ENCODE results near the gene P2RX5.

The P2RX5 gene

DNA sequence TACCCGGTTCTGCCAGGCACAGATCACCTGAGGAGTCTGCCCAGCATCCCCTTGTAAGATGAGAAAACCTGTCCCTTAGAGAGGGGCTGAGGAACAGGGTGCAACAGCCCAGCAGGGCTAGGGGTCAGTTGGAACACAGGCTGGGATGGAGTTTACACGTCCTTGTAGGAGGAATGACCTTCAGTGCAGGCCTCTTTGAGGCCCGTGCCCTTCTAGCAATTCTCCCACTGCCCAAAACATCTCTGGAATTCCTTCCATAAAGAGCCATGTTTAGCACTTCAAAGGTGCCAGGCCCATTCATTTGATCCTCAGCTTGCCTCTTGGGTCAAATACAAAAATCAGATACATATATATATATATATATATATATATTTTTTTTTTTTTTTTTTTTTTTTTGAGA lies 54.9 kb downstream of the P2RX5 start:
- Histone ChIP-seq H3K79me1 (ENCODE audit: low read depth, low read length) (peaks cover 9% of the 10 kb centered on the region), H2AFZ (ENCODE audit: low read length) (no peak overlapping the region), H4K8ac (ENCODE audit: low read depth, low read length) (no peak overlapping the region), H3K4me1 (ENCODE audit: control insufficient read depth in 2 of 2, insufficient read depth in 1 of 2, low read depth in 1 of 2, low read length in 2 of 2) (peaks cover 2 to 25% of the 10 kb centered on the region in 2 donors), H3K14ac (ENCODE audit: low read length) (no peak overlapping the region), H3K4me3 (ENCODE audit: low read length in 2 of 2) (no peak overlapping the region), H2BK12ac (ENCODE audit: low read length) (no peak overlapping the region), H3K4ac (ENCODE audit: low read length) (no peak overlapping the region), H3K18ac (ENCODE audit: low read length) (no peak overlapping the region), H3K27ac (replicated peaks; ENCODE audit: low read length) (no peak overlapping the region), H3K27me3 (ENCODE audit: control insufficient read depth in 3 of 3, insufficient read depth in 3 of 3, low read depth in 1 of 3, low read length in 3 of 3) (no peaks in the 10 kb centered on the region), H3K23ac (ENCODE audit: low read depth, low read length, poor library complexity) (no peak overlapping the region), H3K4me2 (ENCODE audit: insufficient read depth, low read length, poor library complexity, severe bottlenecking) (no peak overlapping the region), H3K9ac (ENCODE audit: low read depth, low read length, poor library complexity) (no peak overlapping the region), H2AK5ac (ENCODE audit: low read depth, low read length) (no peak overlapping the region), H3K9me3 (replicated peaks in 1 of 2; ENCODE audit: control insufficient read depth in 2 of 2, insufficient read depth in 1 of 2, low read depth in 1 of 2, low read length in 2 of 2) (no peaks in the 10 kb centered on the region), H2BK15ac (ENCODE audit: low read length) (no peak overlapping the region), H2BK5ac (ENCODE audit: low read length) (no peak overlapping the region), H4K91ac (ENCODE audit: low read depth, low read length, poor library complexity) (no peak overlapping the region), H3K36me3 (replicated peaks in 1 of 2; ENCODE audit: control insufficient read depth in 2 of 2, insufficient read depth in 2 of 2, low read length in 2 of 2) (peaks cover 4 to 29% of the 10 kb centered on the region in 2 donors), H2BK120ac (ENCODE audit: low read depth, low read length) (no peak overlapping the region)
- DNase-seq (ENCODE audit: low spot score) = no peak
- WGBS, 2 donors (ENCODE audit: extremely low coverage in 2 of 2, insufficient read length in 2 of 2, insufficient replicate concordance in 1 of 2) = no CpG with 5 or more reads among the region's 3 CpGs

DNA sequence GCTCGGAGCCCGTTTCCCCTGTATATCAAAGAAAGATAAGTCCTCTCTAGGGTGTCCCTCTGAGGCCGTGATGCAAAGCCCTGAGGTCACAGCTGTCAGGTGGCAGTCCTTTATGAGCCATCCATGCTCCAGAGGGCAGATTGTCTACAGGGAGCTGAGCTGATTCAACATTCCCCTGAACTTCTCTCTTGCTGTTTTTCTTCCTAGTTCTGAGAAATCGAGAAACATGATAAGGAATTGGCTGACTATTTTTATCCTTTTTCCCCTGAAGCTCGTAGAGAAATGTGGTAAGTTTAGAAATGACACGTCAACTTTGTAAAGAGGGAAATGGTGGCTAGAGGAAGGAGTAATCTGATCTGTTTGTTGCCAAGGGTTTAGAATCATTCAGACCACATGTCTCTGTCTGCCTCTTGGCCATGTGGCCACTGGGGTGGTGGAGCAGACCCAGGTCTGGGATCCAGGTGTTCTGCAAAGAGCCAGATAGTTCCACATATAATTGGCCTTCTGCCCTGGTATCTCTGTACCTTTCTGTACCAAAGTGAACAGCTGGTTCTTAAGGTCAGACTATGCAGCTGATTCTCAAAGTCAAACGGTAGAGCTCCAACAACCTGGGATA lies 55.9 kb downstream of the P2RX5 start:
- no peak overlapping the region for H3K4ac ChIP-seq (ENCODE audit: low read length)
- H2BK120ac ChIP-seq (ENCODE audit: low read depth, low read length) = no peak overlapping the region
- no peak overlapping the region for H2BK15ac ChIP-seq (ENCODE audit: low read length)
- peaks cover 2 to 28% of the 10 kb centered on the region in 2 donors for H3K4me1 ChIP-seq (ENCODE audit: control insufficient read depth in 2 of 2, insufficient read depth in 1 of 2, low read depth in 1 of 2, low read length in 2 of 2)
- no peak overlapping the region for H2AK5ac ChIP-seq (ENCODE audit: low read depth, low read length)
- no peak for DNase-seq (ENCODE audit: low spot score)
- H2BK5ac ChIP-seq (ENCODE audit: low read length) = no peak overlapping the region
- no peak overlapping the region for H3K27ac ChIP-seq (replicated peaks; ENCODE audit: low read length)
- peaks cover 15% of the 10 kb centered on the region for H3K79me1 ChIP-seq (ENCODE audit: low read depth, low read length)
- H3K9me3 ChIP-seq (replicated peaks in 1 of 2; ENCODE audit: control insufficient read depth in 2 of 2, insufficient read depth in 1 of 2, low read depth in 1 of 2, low read length in 2 of 2) = no peaks in the 10 kb centered on the region
- no peak overlapping the region for H2BK12ac ChIP-seq (ENCODE audit: low read length)
- H3K4me2 ChIP-seq (ENCODE audit: insufficient read depth, low read length, poor library complexity, severe bottlenecking) = no peak overlapping the region
- no peak overlapping the region for H3K14ac ChIP-seq (ENCODE audit: low read length)
- no peak overlapping the region for H2AFZ ChIP-seq (ENCODE audit: low read length)
- H4K8ac ChIP-seq (ENCODE audit: low read depth, low read length) = no peak overlapping the region
- no peak overlapping the region for H3K18ac ChIP-seq (ENCODE audit: low read length)
- H4K91ac ChIP-seq (ENCODE audit: low read depth, low read length, poor library complexity) = no peak overlapping the region
- H3K4me3 ChIP-seq (ENCODE audit: low read length in 2 of 2) = no peak overlapping the region
- no peak overlapping the region for H3K9ac ChIP-seq (ENCODE audit: low read depth, low read length, poor library complexity)
- no CpG with 5 or more reads among the region's 7 CpGs for WGBS, 2 donors (ENCODE audit: extremely low coverage in 2 of 2, insufficient read length in 2 of 2, insufficient replicate concordance in 1 of 2)
- peaks cover 4 to 23% of the 10 kb centered on the region in 2 donors for H3K36me3 ChIP-seq (replicated peaks in 1 of 2; ENCODE audit: control insufficient read depth in 2 of 2, insufficient read depth in 2 of 2, low read length in 2 of 2)
- no peak overlapping the region for H3K23ac ChIP-seq (ENCODE audit: low read depth, low read length, poor library complexity)
- no peaks in the 10 kb centered on the region for H3K27me3 ChIP-seq (ENCODE audit: control insufficient read depth in 3 of 3, insufficient read depth in 3 of 3, low read depth in 1 of 3, low read length in 3 of 3)

DNA sequence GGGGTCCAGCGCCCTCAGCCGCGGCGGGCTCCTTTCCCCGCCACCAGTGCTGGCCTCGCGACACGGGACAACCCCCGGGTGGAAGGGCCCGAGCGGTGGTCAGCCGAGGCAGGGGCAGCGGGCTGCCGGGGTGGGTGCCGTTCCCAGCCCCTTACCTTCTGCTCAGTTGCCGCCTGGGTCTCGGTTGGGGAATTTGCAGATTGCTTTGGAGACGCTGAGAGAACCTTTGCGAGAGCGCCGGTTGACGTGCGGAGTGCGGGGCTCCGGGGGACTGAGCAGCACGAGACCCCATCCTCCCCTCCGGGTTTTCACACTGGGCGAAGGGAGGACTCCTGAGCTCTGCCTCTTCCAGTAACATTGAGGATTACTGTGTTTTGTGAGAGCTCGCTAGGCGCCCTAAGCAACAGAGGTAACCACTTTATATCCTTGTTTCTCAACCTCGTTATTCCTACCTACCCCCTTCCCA lies 59.0 kb downstream of the P2RX5 start:
- H3K27me3 ChIP-seq (ENCODE audit: control insufficient read depth in 3 of 3, insufficient read depth in 3 of 3, low read depth in 1 of 3, low read length in 3 of 3) = no peaks in the 10 kb centered on the region
- no CpG with 5 or more reads among the region's 31 CpGs for WGBS, 2 donors (ENCODE audit: extremely low coverage in 2 of 2, insufficient read length in 2 of 2, insufficient replicate concordance in 1 of 2)
- no peaks in the 10 kb centered on the region for H3K9me3 ChIP-seq (replicated peaks in 1 of 2; ENCODE audit: control insufficient read depth in 2 of 2, insufficient read depth in 1 of 2, low read depth in 1 of 2, low read length in 2 of 2)
- peak overlapping the region; percentile 94 for H2BK15ac ChIP-seq (ENCODE audit: low read length)
- H3K4me1 ChIP-seq (ENCODE audit: control insufficient read depth in 2 of 2, insufficient read depth in 1 of 2, low read depth in 1 of 2, low read length in 2 of 2) = peaks cover 6 to 28% of the 10 kb centered on the region in 2 donors
- H3K79me1 ChIP-seq (ENCODE audit: low read depth, low read length) = peaks cover 21% of the 10 kb centered on the region
- peak overlapping the region; percentile 100 for H3K18ac ChIP-seq (ENCODE audit: low read length)
- H3K27ac ChIP-seq (replicated peaks; ENCODE audit: low read length) = no peak overlapping the region
- H4K91ac ChIP-seq (ENCODE audit: low read depth, low read length, poor library complexity) = no peak overlapping the region
- peak overlapping the region; percentile 98 for H2BK5ac ChIP-seq (ENCODE audit: low read length)
- no peak overlapping the region for H2BK12ac ChIP-seq (ENCODE audit: low read length)
- peak overlapping the region; percentile 63 for H2AK5ac ChIP-seq (ENCODE audit: low read depth, low read length)
- no peak overlapping the region for H4K8ac ChIP-seq (ENCODE audit: low read depth, low read length)
- H3K9ac ChIP-seq (ENCODE audit: low read depth, low read length, poor library complexity) = peak overlapping the region; percentile 93
- H3K4me3 ChIP-seq (ENCODE audit: low read length in 2 of 2) = peak overlapping the region; percentile 92 to 99
- peak overlapping the region; percentile 98 for H2AFZ ChIP-seq (ENCODE audit: low read length)
- no peak overlapping the region for H3K4ac ChIP-seq (ENCODE audit: low read length)
- H3K4me2 ChIP-seq (ENCODE audit: insufficient read depth, low read length, poor library complexity, severe bottlenecking) = peak overlapping the region; percentile 84
- DNase-seq (ENCODE audit: low spot score) = no peak
- peaks cover 6 to 19% of the 10 kb centered on the region in 2 donors for H3K36me3 ChIP-seq (replicated peaks in 1 of 2; ENCODE audit: control insufficient read depth in 2 of 2, insufficient read depth in 2 of 2, low read length in 2 of 2)
- H3K23ac ChIP-seq (ENCODE audit: low read depth, low read length, poor library complexity) = peak overlapping the region; percentile 96
- H3K14ac ChIP-seq (ENCODE audit: low read length) = no peak overlapping the region
- no peak overlapping the region for H2BK120ac ChIP-seq (ENCODE audit: low read depth, low read length)

DNA sequence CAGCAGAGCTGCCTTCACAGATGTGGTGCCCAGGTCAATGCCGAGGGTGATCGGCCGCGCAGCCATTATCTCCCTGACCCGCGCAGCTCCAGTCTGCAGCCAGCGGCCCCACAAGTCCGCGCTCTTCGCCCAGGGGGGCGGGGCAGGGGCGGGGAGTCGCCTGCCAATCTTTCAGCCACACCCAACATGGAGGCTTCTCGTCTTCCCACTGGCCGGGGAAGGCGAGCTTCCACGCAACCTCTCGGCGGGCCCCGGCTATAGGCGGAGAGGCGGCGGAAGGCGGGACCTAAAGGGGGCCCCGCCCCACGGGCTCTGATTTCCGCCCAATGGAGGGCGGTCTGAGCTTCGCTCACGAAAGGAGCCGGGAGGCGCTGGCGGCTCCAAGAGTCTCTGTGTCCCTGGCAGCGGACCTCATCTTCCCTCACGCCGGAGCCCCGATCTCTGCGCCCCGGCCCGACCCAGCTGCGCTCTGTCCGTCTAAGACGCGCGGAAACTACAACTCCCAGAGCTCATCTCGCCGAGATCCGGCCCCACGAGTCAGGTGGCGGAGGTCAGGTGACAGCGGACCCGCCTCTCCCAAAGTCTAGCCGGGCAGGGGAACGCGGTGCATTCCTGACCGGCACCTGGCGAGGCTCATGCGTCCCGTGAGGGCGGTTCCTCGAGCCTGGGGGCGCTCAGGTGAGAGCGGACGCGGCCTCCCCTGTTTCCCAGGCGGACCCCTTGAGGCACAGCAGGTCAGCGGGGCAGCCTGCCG lies 59.6 kb downstream of the P2RX5 start, which contains the start of the genes CTNS and SHPK:
TSS of gene CTNS (plus strand) at position 607 of the 754 bp plus-strand sequence. CDS start 3,447 bp downstream, outside the sequence.
TSS of gene SHPK (minus strand) at position 97 of the 754 bp plus-strand sequence. CDS start at position 66, 31 bp downstream.
- no peak within 1 kb of the TSS for H4K8ac ChIP-seq (ENCODE audit: low read depth, low read length)
- peak within 1 kb of the TSS; percentile 96 for H3K23ac ChIP-seq (ENCODE audit: low read depth, low read length, poor library complexity)
- H3K27ac ChIP-seq (replicated peaks; ENCODE audit: low read length) = peak within 1 kb of the TSS; percentile 100
- no peak within 1 kb of the TSS for H2BK12ac ChIP-seq (ENCODE audit: low read length)
- no CpG with 5 or more reads among the region's 68 CpGs for WGBS, 2 donors (ENCODE audit: extremely low coverage in 2 of 2, insufficient read length in 2 of 2, insufficient replicate concordance in 1 of 2)
- H3K4ac ChIP-seq (ENCODE audit: low read length) = no peak within 1 kb of the TSS
- no peaks in the 10 kb centered on the region for H3K9me3 ChIP-seq (replicated peaks in 1 of 2; ENCODE audit: control insufficient read depth in 2 of 2, insufficient read depth in 1 of 2, low read depth in 1 of 2, low read length in 2 of 2)
- peak within 1 kb of the TSS; percentile 98 for H2BK5ac ChIP-seq (ENCODE audit: low read length)
- DNase-seq (ENCODE audit: low spot score) = peak; percentile 94
- H3K4me2 ChIP-seq (ENCODE audit: insufficient read depth, low read length, poor library complexity, severe bottlenecking) = peak within 1 kb of the TSS; percentile 93
- H3K4me3 ChIP-seq (ENCODE audit: low read length in 2 of 2) = peak within 1 kb of the TSS; percentile 99
- H3K79me1 ChIP-seq (ENCODE audit: low read depth, low read length) = peaks cover 19% of the 10 kb centered on the region
- H2BK15ac ChIP-seq (ENCODE audit: low read length) = peak within 1 kb of the TSS; percentile 94
- peak within 1 kb of the TSS; percentile 66 for H2AK5ac ChIP-seq (ENCODE audit: low read depth, low read length)
- H3K36me3 ChIP-seq (replicated peaks in 1 of 2; ENCODE audit: control insufficient read depth in 2 of 2, insufficient read depth in 2 of 2, low read length in 2 of 2) = peaks cover 6 to 19% of the 10 kb centered on the region in 2 donors
- peaks cover 6 to 27% of the 10 kb centered on the region in 2 donors for H3K4me1 ChIP-seq (ENCODE audit: control insufficient read depth in 2 of 2, insufficient read depth in 1 of 2, low read depth in 1 of 2, low read length in 2 of 2)
- no peaks in the 10 kb centered on the region for H3K27me3 ChIP-seq (ENCODE audit: control insufficient read depth in 3 of 3, insufficient read depth in 3 of 3, low read depth in 1 of 3, low read length in 3 of 3)
- peak within 1 kb of the TSS; percentile 56 for H3K14ac ChIP-seq (ENCODE audit: low read length)
- H2BK120ac ChIP-seq (ENCODE audit: low read depth, low read length) = peak within 1 kb of the TSS; percentile 96
- peak within 1 kb of the TSS; percentile 99 for H3K9ac ChIP-seq (ENCODE audit: low read depth, low read length, poor library complexity)
- peak within 1 kb of the TSS; percentile 100 for H3K18ac ChIP-seq (ENCODE audit: low read length)
- no peak within 1 kb of the TSS for H4K91ac ChIP-seq (ENCODE audit: low read depth, low read length, poor library complexity)
- peak within 1 kb of the TSS; percentile 98 for H2AFZ ChIP-seq (ENCODE audit: low read length)

All from neuronal stem cell (in vitro differentiated cells).